GM19328 (cell line): ENCODE results near the gene PDE6D.

Experiments used
- ATAC-seq: cut with Tn5 transposase; IDR thresholded peaks from one replicate; pipeline ENCODE4 v1.9.1; 2021; ENCODE audit warnings: mild to moderate bottlenecking, moderate library complexity; ENCODE audit not compliant: unreplicated experiment

Gene PDE6D

GRCh38 chr2:231684314-231685223 is 96.5 kb downstream of the PDE6D start:
- ATAC-seq, result no peak

DNA sequence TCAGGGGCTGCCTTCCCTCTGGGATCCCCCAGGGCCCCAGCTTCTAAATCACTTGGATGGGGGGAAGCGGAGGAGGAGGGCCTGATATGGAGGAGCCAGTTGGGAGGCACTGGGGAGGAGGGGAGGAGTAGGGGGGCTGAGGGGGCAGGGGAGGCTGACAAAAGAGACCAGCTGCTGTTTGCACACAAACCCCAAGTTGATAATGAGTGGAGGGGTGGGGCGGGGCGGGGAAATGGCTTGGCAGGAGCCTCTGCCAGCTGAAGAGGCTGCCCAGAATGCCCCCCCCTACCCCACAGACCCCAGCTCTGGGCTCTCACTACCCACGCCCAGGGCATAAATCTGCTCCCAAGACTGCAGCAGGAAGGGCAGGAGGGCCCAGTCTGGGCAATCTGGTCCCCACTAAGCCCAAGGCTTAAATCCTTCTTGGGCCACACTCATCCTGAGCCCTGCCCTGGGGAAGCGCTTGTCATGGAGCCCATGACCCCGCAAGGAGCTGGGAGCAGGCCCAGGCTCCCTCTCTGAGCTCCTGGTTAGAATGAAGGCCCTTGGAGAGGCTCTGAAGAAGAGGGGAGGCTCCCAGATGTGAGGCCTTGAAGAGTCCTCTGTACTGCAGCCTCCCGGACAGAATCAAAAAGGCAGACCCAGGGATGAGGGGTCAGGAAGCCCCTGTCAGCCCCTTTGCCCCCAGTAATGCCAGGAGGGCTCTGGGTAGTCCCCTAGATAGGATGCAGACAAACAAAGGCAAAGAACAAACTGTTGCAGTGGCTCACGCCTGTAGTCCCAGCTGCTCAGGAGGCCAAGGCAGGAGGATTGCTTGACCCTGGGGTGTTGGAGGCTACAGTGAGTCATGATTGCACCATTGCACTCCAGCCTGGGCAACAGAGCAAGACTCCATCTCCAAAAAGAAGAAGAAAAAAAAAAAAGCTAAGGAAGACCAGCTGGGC is 97.5 kb downstream of the PDE6D start:
- no peak for ATAC-seq

- no peak for ATAC-seq
Measured at GRCh38 chr2:231682603-231683291, 98.3 kb downstream of the PDE6D start.
